ENCODE measurements around the gene MAP1B. TPM values are rescaled to one million over a fixed set of nuclear protein-coding genes. Genes with fewer than 3 reads are reported as not detected.

MAP1B gene
- total RNA-seq, 1 experiment from 2014 or later = 43.8 TPM

DNA sequence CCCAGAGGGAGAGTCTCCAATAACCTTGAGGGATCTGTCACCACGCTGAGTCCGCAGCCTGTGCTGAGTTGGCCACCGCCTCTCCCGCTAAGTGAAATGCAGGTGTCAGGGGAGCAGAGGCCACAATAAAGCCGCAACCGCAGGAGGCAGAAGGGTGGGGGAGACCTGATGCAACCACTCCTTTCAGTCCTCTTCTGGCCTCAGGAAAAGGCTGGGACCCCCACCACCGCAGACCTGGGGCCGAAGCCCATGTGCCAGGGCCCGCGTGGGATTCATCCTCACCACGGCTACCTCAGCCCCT lies 576 bp downstream of the MAP1B start:
- Mint-ChIP-seq H3K4me1 (ENCODE audit: insufficient read depth, unreplicated experiment) (peaks cover 5% of the 10 kb centered on the region), H3K9me3 (ENCODE audit: unreplicated experiment) (no peaks in the 10 kb centered on the region), H3K27me3 (ENCODE audit: insufficient read depth, unreplicated experiment) (peaks cover 11% of the 10 kb centered on the region), H3K4me3 (ENCODE audit: unreplicated experiment) (peak overlapping the region; percentile 83), H3K36me3 (ENCODE audit: insufficient read depth, unreplicated experiment) (no peaks in the 10 kb centered on the region), H3K27ac (ENCODE audit: low read depth, unreplicated experiment) (no peak overlapping the region)
- no TSS peak for BruUV-seq (replicated peaks)
- ChIA-PET CTCF (no interaction called here), POLR2A (interaction anchor here (0.7 kb wide), 1 partner anchor 40 kb away, joined by 4 read pairs; no protein-coding TSS in a partner anchor)
- intact Hi-C loops (cut with micrococcal nuclease) = loop anchor here (5.0 kb wide), 1 partner anchor 326 kb away; no protein-coding TSS in a partner anchor
- peak; percentile 40 for DNase-seq (ENCODE audit: unreplicated experiment)
- TF ChIP-seq, protein P1, sequence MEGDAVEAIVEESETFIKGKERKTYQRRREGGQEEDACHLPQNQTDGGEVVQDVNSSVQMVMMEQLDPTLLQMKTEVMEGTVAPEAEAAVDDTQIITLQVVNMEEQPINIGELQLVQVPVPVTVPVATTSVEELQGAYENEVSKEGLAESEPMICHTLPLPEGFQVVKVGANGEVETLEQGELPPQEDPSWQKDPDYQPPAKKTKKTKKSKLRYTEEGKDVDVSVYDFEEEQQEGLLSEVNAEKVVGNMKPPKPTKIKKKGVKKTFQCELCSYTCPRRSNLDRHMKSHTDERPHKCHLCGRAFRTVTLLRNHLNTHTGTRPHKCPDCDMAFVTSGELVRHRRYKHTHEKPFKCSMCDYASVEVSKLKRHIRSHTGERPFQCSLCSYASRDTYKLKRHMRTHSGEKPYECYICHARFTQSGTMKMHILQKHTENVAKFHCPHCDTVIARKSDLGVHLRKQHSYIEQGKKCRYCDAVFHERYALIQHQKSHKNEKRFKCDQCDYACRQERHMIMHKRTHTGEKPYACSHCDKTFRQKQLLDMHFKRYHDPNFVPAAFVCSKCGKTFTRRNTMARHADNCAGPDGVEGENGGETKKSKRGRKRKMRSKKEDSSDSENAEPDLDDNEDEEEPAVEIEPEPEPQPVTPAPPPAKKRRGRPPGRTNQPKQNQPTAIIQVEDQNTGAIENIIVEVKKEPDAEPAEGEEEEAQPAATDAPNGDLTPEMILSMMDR (IDR thresholded peaks at IDR 0.05; ENCODE audit: unreplicated experiment) = no peak

DNA sequence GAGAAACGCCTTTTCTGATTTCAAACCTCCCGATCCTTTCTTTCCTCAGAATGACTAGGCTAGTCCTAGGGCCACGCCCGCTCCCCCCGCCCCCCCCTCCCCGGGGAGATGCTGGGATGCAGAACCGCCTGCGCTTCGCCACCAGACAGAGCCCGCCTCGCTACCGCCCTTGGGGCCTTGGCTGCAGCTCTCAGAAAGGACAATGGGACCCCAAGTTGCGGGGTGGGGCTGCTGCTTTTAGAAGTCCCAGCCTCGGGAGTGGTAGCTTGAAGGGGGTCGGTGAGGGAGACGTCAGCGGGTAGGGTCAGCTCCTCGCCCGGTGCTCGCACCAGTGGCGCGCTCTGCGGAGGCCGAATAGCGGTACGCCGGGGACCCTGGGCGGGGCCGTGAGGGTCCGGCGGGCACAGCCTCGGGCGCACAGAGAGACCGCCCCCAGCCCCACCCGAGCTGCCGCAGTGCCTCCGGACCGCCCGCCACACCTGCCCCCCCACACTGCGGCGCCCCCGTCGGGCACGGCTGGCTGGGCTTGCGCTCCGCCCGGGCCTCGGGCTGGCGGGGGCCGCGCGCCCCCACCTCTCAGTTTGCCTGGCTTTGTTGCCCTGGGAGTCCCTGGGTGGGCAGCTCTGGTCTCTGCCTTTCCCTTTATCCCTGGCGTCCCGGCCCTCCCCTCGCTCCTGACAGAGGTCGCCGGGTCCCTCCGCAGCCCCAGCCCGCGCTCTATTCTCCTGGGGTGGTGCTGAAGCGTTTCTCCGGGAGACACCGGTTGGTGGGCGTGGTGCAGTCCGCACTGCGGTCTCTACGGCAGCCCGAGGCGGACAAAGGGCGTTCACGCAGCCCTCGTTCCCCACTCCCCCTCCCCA lies 1.2 kb downstream of the MAP1B start:
- CTCF ChIA-PET = interaction anchor here (0.5 to 0.7 kb wide), 2 partner anchors 303 to 573 kb away, joined by 3 read pairs; no protein-coding TSS in a partner anchor
- H3K36me3 Mint-ChIP-seq (ENCODE audit: insufficient read depth, unreplicated experiment) = no peaks in the 10 kb centered on the region
- BruUV-seq (replicated peaks) = no TSS peak
- TF ChIP-seq, protein P1 (IDR thresholded peaks at IDR 0.05; ENCODE audit: unreplicated experiment) = no peak
- DNase-seq (ENCODE audit: unreplicated experiment) = peak; percentile 38
- peaks cover 11% of the 10 kb centered on the region for H3K27me3 Mint-ChIP-seq (ENCODE audit: insufficient read depth, unreplicated experiment)
- peaks cover 5% of the 10 kb centered on the region for H3K4me1 Mint-ChIP-seq (ENCODE audit: insufficient read depth, unreplicated experiment)
- intact Hi-C loops (cut with micrococcal nuclease) = loop anchor here (5.0 kb wide), 1 partner anchor 326 kb away; no protein-coding TSS in a partner anchor
- no peak overlapping the region for H3K27ac Mint-ChIP-seq (ENCODE audit: low read depth, unreplicated experiment)
- H3K9me3 Mint-ChIP-seq (ENCODE audit: unreplicated experiment) = no peaks in the 10 kb centered on the region
- peak overlapping the region; percentile 83 for H3K4me3 Mint-ChIP-seq (ENCODE audit: unreplicated experiment)
- POLR2A ChIA-PET = interaction anchor here (0.7 kb wide), 2 partner anchors 41 to 138 kb away, joined by 3 to 4 read pairs; no protein-coding TSS in a partner anchor

DNA sequence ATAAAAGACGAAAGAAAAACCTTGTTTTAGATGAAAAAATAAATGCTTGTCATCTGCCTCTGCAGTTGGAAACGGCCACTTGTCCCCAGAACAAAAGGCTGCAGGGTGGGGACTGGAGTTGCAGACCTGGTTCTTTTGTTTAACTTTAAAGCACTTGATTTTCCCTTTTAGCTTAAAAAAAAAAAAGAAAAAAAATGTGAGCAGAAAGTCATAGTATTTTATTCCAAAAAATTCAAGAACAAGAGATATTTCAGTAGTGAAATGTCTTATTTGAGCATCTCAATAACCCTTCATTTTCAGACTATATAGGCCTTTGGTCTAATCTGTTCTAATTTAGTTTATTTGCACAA lies 1.8 kb downstream of the MAP1B start:
- Mint-ChIP-seq H3K4me1 (ENCODE audit: insufficient read depth, unreplicated experiment) (peaks cover 5% of the 10 kb centered on the region), H3K36me3 (ENCODE audit: insufficient read depth, unreplicated experiment) (no peaks in the 10 kb centered on the region), H3K27me3 (ENCODE audit: insufficient read depth, unreplicated experiment) (peaks cover 11% of the 10 kb centered on the region), H3K27ac (ENCODE audit: low read depth, unreplicated experiment) (no peak overlapping the region), H3K4me3 (ENCODE audit: unreplicated experiment) (peak overlapping the region; percentile 83), H3K9me3 (ENCODE audit: unreplicated experiment) (no peaks in the 10 kb centered on the region)
- TSS peak; percentile 16 for BruUV-seq (replicated peaks)
- ChIA-PET CTCF (interaction anchor here (0.7 kb wide), 1 partner anchor 572 kb away, joined by 3 read pairs; no protein-coding TSS in a partner anchor), POLR2A (interaction anchor here (0.7 kb wide), 1 partner anchor 138 kb away, joined by 3 read pairs; no protein-coding TSS in a partner anchor)
- intact Hi-C loops (cut with micrococcal nuclease) = loop anchor here (5.0 kb wide), 1 partner anchor 327 kb away; no protein-coding TSS in a partner anchor
- TF ChIP-seq, protein P1 (IDR thresholded peaks at IDR 0.05; ENCODE audit: unreplicated experiment) = no peak
- DNase-seq (ENCODE audit: unreplicated experiment) = no peak

DNA sequence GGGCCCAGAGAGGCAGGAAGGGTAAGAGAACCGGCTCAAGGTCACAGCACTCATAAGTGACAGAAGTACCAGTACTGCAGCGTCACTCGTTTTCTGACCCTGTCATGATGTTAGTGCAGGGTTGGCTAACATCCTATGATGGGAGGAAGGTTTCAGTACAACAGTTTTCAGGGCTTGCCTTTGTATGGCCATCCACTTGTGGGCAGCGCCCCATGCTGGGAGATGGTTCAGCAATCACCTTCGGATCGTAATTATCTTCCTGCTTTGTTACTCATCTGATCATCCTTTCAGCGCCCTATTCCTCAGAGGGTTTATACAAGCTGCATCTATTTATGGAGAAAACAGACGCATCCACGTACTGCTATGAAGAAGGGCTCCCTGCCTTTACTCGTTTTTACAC lies 2.4 kb downstream of the MAP1B start:
- POLR2A ChIA-PET = interaction anchor here (0.7 kb wide), 1 partner anchor 137 kb away, joined by 3 read pairs; no protein-coding TSS in a partner anchor
- no TSS peak for BruUV-seq (replicated peaks)
- intact Hi-C loops (cut with micrococcal nuclease) = loop anchor here (5.0 kb wide), 1 partner anchor 327 kb away; no protein-coding TSS in a partner anchor
- peaks cover 5% of the 10 kb centered on the region for H3K4me1 Mint-ChIP-seq (ENCODE audit: insufficient read depth, unreplicated experiment)
- peaks cover 11% of the 10 kb centered on the region for H3K27me3 Mint-ChIP-seq (ENCODE audit: insufficient read depth, unreplicated experiment)
- CTCF ChIA-PET = no interaction called here
- H3K9me3 Mint-ChIP-seq (ENCODE audit: unreplicated experiment) = no peaks in the 10 kb centered on the region
- H3K27ac Mint-ChIP-seq (ENCODE audit: low read depth, unreplicated experiment) = no peak overlapping the region
- TF ChIP-seq, protein P1 (IDR thresholded peaks at IDR 0.05; ENCODE audit: unreplicated experiment) = no peak
- no peak overlapping the region for H3K4me3 Mint-ChIP-seq (ENCODE audit: unreplicated experiment)
- no peak for DNase-seq (ENCODE audit: unreplicated experiment)
- no peaks in the 10 kb centered on the region for H3K36me3 Mint-ChIP-seq (ENCODE audit: insufficient read depth, unreplicated experiment)

Measured in MCF 10A (cell line).